K562 (cell line): Measurements from ENCODE around the gene GNPAT. TPM values are rescaled to one million over a fixed set of nuclear protein-coding genes. Genes with fewer than 3 reads are reported as not detected.

Experiments
- ATAC-seq: fragments of 200-7000 bp; cut with Tn5 transposase; 3 replicates; pipeline ENCODE4 v1.9.1; 2020; ENCODE audit warnings: moderate library complexity
- BruUV-seq: library from RNA; stranded (reverse); fragments of 400-500 nt; replicated peaks from 2 replicates; lab custom pipeline; 2021; lab: Mats Ljungman, UMichigan
- CTCF ChIA-PET: fragments of 300-600 bp; formaldehyde crosslinking; extraction: SDS; loops from one replicate; lab custom pipeline; 2021; ENCODE audit warnings: low intra/inter-chr PET ratio; lab: Yijun Ruan, JAX
- POLR2A ChIA-PET: fragments of 300-600, 350-650 bp; sonication (Branson Sonifier 250); formaldehyde crosslinking; extraction: SDS; loops from one replicate; lab custom pipeline; 2021; ENCODE audit warnings: antibody characterized with exemption, inconsistent platforms; lab: Yijun Ruan, JAX
- DNase-seq, 4 experiments: peaks; one replicate each; pipeline versions ENCODE4 v3.0.0 to v3.0.0-alpha.2; 2011 to 2018; ENCODE audit warnings: low spot score in 3 of 4, mixed read lengths in 3 of 4; ENCODE audit errors: extremely low read depth in 1 of 4
- FAIRE-seq: peaks from 2 replicates; lab custom pipeline; 2011; peaks lifted over from hg19 to GRCh38; lab: Jason Lieb, UNC
- H2AFZ ChIP-seq: 2 replicates; pipeline ENCODE4 v1.6.0; 2011; ENCODE audit warnings: low read depth, low read length, control low read depth, inconsistent platforms
- H3K27ac ChIP-seq: fragments of 200-600 bp; 3 replicates; pipeline ENCODE4 v1.8.0; 2011; ENCODE audit warnings: low read depth, mild to moderate bottlenecking, control low read depth, inconsistent platforms, low read length, moderate library complexity, mixed read lengths; ENCODE audit errors: extremely low read depth
- H3K27me3 ChIP-seq, 2 experiments: fragments of 300-600 bp in 1 of 2; 2 replicates in 1 of 2; 3 replicates in 1 of 2; pipeline versions ENCODE4 v1.6.0 to v1.8.0; 2011; ENCODE audit warnings: inconsistent platforms in 2 of 2, low read length in 2 of 2, mild to moderate bottlenecking in 1 of 2, mixed read lengths in 1 of 2, moderate library complexity in 1 of 2; ENCODE audit not compliant: control insufficient read depth in 2 of 2, insufficient read depth in 2 of 2
- H3K36me3 ChIP-seq: fragments of 300-600 bp; 3 replicates; pipeline ENCODE4 v1.8.0; 2011; ENCODE audit warnings: mild to moderate bottlenecking, low read length, inconsistent platforms; ENCODE audit not compliant: control insufficient read depth, insufficient read depth
- H3K4me1 ChIP-seq, 2 experiments: fragments of 200-600 bp in 1 of 2; replicated peaks in 1 of 2; 2 replicates in 1 of 2; 3 replicates in 1 of 2; pipeline versions ENCODE4 v1.5.1 to v1.8.0; 2011; ENCODE audit warnings: inconsistent platforms in 2 of 2, low read length in 2 of 2, mild to moderate bottlenecking in 1 of 2, mixed read lengths in 1 of 2, moderate library complexity in 1 of 2; ENCODE audit not compliant: control insufficient read depth in 2 of 2, insufficient read depth in 2 of 2
- H3K4me2 ChIP-seq: 2 replicates; pipeline ENCODE4 v1.6.1; 2011; ENCODE audit warnings: low read length, control low read depth, inconsistent platforms, mixed read lengths; ENCODE audit not compliant: insufficient read depth
- H3K4me3 ChIP-seq: fragments of 200-600 bp; sonication (generic), shearing (Covaris generic); 2 replicates; pipeline ENCODE4 v1.5.1; 2016; ENCODE audit warnings: control low read depth, inconsistent platforms
- H3K79me2 ChIP-seq: fragments of 200-600 bp; 3 replicates; pipeline ENCODE4 v1.8.0; 2011; ENCODE audit warnings: low read length, inconsistent platforms; ENCODE audit not compliant: control insufficient read depth, insufficient read depth
- H3K9ac ChIP-seq, 2 experiments: 2 replicates each; pipeline versions ENCODE4 v1.6.0 to v1.6.1; 2011; ENCODE audit warnings: low read depth in 2 of 2, low read length in 2 of 2, control low read depth in 1 of 2, inconsistent platforms in 1 of 2, mild to moderate bottlenecking in 1 of 2, mixed read lengths in 1 of 2; ENCODE audit not compliant: insufficient read depth in 1 of 2
- H3K9me1 ChIP-seq: one replicate; pipeline ENCODE4 v1.6.0; 2011; ENCODE audit warnings: inconsistent platforms, mild to moderate bottlenecking, low read length, moderate library complexity; ENCODE audit not compliant: control insufficient read depth, insufficient read depth
- H3K9me3 ChIP-seq: replicated peaks from 2 replicates; pipeline ENCODE4 v1.5.1; 2011; ENCODE audit warnings: low read depth, low read length, inconsistent platforms; ENCODE audit not compliant: control insufficient read depth, insufficient read depth
- H4K20me1 ChIP-seq: replicated peaks from 2 replicates; pipeline ENCODE4 v1.6.1; 2011; ENCODE audit warnings: low read length, inconsistent platforms, mixed read lengths; ENCODE audit not compliant: control insufficient read depth, insufficient read depth
- FOSL1 ChIP-seq: fragments of 200-800 bp; sonication (Bioruptor generic); conservative IDR thresholded peaks from 2 replicates; pipeline ENCODE4 v1.6.1; 2016; ENCODE audit warnings: missing genetic modification characterization, missing compliant biosample characterization
- FOXP1 ChIP-seq: sonication (generic); formaldehyde crosslinking; IDR thresholded peaks from 2 replicates; pipeline ENCODE4 v1.8.0; 2022; ENCODE audit warnings: mild to moderate bottlenecking, missing genetic modification reagents
- L3MBTL2 ChIP-seq: fragments of 450-650 bp; IDR thresholded peaks from 2 replicates; pipeline ENCODE4 v1.6.1; 2016; ENCODE audit warnings: mild to moderate bottlenecking, moderate library complexity
- MAFG ChIP-seq: fragments of 450-650 bp; conservative IDR thresholded peaks from 2 replicates; pipeline ENCODE4 v1.6.1; 2016; ENCODE audit warnings: missing genetic modification characterization, missing compliant biosample characterization
- NFATC3 ChIP-seq: fragments of 450-650 bp; IDR thresholded peaks from 2 replicates; pipeline ENCODE4 v1.6.1; 2017; ENCODE audit warnings: mild to moderate bottlenecking
- NFRKB ChIP-seq: fragments of 450-650 bp; IDR thresholded peaks from 2 replicates; pipeline ENCODE4 v1.6.1; 2016; ENCODE audit warnings: low read depth
- PHB ChIP-seq: fragments of 250-450 bp; sonication (Bioruptor Pico); IDR thresholded peaks from 2 replicates; pipeline ENCODE4 v1.5.0; 2021
- POLR2A ChIP-seq: fragments of 450-650 bp; conservative IDR thresholded peaks from 2 replicates; pipeline ENCODE4 v1.6.1; 2016
- RBM17 ChIP-seq: fragments of 200-400 bp; formaldehyde crosslinking; IDR thresholded peaks from 2 replicates; pipeline ENCODE4 v1.6.1; 2017; ENCODE audit warnings: low read depth, mild to moderate bottlenecking, low read length, borderline replicate concordance
- RUNX1 ChIP-seq: sonication (generic); IDR thresholded peaks from 2 replicates; pipeline ENCODE4 v1.6.1; 2016; ENCODE audit warnings: antibody characterized with exemption, low read depth
- SP2 ChIP-seq: IDR thresholded peaks from 2 replicates; pipeline ENCODE4 v1.6.1; 2011; ENCODE audit warnings: mild to moderate bottlenecking, low read depth, low read length, moderate library complexity; ENCODE audit not compliant: poor library complexity, severe bottlenecking; ENCODE audit errors: extremely low read depth
- TOE1 ChIP-seq, 2 experiments: fragments of 450-650 bp in 1 of 2; sonication (generic) in 1 of 2; formaldehyde crosslinking in 1 of 2; IDR thresholded peaks; 2 replicates each; pipeline versions ENCODE4 v1.7.1 to v1.8.0; 2016 to 2022; ENCODE audit warnings: borderline replicate concordance in 2 of 2, mild to moderate bottlenecking in 2 of 2, antibody characterized with exemption in 1 of 2, inconsistent platforms in 1 of 2, low read depth in 1 of 2, missing genetic modification reagents in 1 of 2, moderate library complexity in 1 of 2
- ZNF121 ChIP-seq: sonication (generic); formaldehyde crosslinking; conservative IDR thresholded peaks from 2 replicates; pipeline ENCODE4 v1.8.0; 2022; ENCODE audit warnings: missing genetic modification reagents
- ZNF3 ChIP-seq: fragments of 250-450 bp; sonication (Bioruptor Pico); IDR thresholded peaks from 2 replicates; pipeline ENCODE4 v1.5.0; 2021; ENCODE audit warnings: mild to moderate bottlenecking, moderate library complexity
- WGBS: fragments of 100-300 bp; shearing (Covaris generic); methylation state at CpG from one replicate; pipeline ENCODE4 v1.1.6; 2016; ENCODE audit warnings: low coverage, mixed read lengths; ENCODE audit not compliant: insufficient coverage; ENCODE audit errors: missing lambda C conversion rate; 5-methylcytosine and 5-hydroxymethylcytosine counted together
- in situ Hi-C: fragments of 300-500 bp; cut with MboI; formaldehyde crosslinking; loops from 4 replicates; pipeline ENCODE4 v1.15.0; 2018; ENCODE audit warnings: inconsistent platforms, mixed read lengths
- intact Hi-C: fragments of 100-400 bp; cut with micrococcal nuclease; formaldehyde crosslinking; loops from 2 replicates; pipeline ENCODE4 v1.14.2; 2022
- polyA plus RNA-seq, 8 experiments: library from polyadenylated mRNA; depleted of rRNA in 4 of 8; stranded (reverse) in 5 of 8; unstranded in 3 of 8; fragments of >200 nt; fragmentation: Nextera tagmentation in 2 of 8; fragmentation: Illumina TruSeq in 1 of 8; extraction: Ambion mirVana in 2 of 8; extraction: Trizol in 1 of 8; gene quantifications; 2 replicates each; pipeline versions ENCODE4 v1.2.1 to v1.2.3, GENCODE V29; 2011 to 2014; ENCODE audit warnings: inconsistent platforms in 1 of 8, missing spikeins in 1 of 8
- total RNA-seq, 7 experiments: library from RNA; depleted of rRNA in 6 of 7; stranded (reverse); fragments of >200 nt in 6 of 7; fragmentation: Illumina TruSeq in 2 of 7; extraction: Trizol in 2 of 7; gene quantifications; 2 replicates each; pipeline versions ENCODE4 v1.2.1 to v1.2.3, GENCODE V29; 2011 to 2021; ENCODE audit warnings: low replicate concordance in 1 of 7

Gene GNPAT
- total and polyA plus RNA-seq, 9 of the 15 experiments (the other 6 are each of a cell fraction or from before 2014, with no cell fraction given) = 32.1 to 68.8 (median 50.7) TPM

DNA sequence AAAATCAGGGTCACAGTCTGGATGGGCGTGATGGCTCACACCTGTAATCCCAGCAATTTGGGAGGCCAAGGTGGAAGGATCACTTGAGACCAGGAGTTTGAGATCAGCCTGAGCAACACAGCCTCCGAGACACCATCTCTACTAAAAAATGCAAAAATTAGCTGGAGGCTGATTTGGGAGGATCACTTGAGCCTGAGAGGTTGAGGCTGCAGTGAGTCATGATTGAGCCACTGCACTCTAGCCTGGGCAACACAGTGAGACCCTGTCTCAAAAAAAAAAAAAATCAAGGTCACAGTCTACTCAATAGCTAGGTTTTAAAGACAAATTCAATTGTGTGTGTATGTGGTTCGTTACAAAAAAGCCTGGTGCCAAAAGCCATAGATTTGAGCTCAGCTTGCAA, 44.7 kb upstream of the GNPAT start:
- POLR2A ChIA-PET = interaction anchor here (0.6 to 1.4 kb wide), 4 partner anchors 8 to 121 kb away, joined by 3 to 4 read pairs (median 3); no protein-coding TSS in a partner anchor
- 46% methylated on average over 3 of the region's 3 CpGs for WGBS
- H3K4me2 ChIP-seq = no peak overlapping the region

DNA sequence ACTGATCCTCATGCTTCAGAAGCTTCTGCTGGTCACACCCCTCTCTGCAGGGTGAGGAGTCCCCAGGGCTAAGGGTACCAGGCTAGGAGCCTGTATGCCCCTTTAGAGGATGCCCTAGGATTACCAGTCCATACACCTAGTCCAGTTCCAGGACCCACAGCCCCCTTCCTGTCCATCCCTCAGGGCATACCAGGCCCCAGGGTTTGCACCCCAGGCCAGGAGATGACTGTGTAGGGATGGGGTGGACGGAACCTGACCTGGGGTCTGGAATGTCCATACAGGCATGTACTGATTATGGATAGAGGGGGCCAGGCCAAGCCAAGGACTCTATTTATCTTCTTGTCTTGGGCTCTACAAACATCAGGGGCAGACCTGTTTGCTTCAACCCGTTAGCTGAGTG, 44.3 kb upstream of the GNPAT start:
- intact Hi-C loops (no loop called here), in situ Hi-C loops (no loop called here)
- Histone ChIP-seq H3K9me3 (no peaks in the 10 kb centered on the region), H3K79me2 (no peaks in the 10 kb centered on the region), H3K9me1 (no peaks in the 10 kb centered on the region), H3K4me2 (no peak overlapping the region), H3K27me3 (peaks cover 0 to 9% of the 10 kb centered on the region in 2 experiments; a peak in 2 of 5 replicates), H3K4me3 (no peak overlapping the region), H2AFZ (no peak overlapping the region), H3K27ac (no peak overlapping the region), H3K9ac (no peak overlapping the region), H3K4me1 (peaks cover 25 to 45% of the 10 kb centered on the region in 2 experiments), H4K20me1 (peaks cover 11% of the 10 kb centered on the region), H3K36me3 (no peaks in the 10 kb centered on the region)
- WGBS = 40% methylated on average over 2 of the region's 2 CpGs
- FAIRE-seq = no peak
- DNase-seq = no peak
- ChIA-PET POLR2A (interaction anchor here (0.5 to 1.4 kb wide), 4 partner anchors 9 to 919 kb away, joined by 3 to 4 read pairs (median 4); no protein-coding TSS in a partner anchor), CTCF (no interaction called here)
- TF ChIP-seq MAFG (tag) = no peak
- TF ChIP-seq L3MBTL2 = no peak
- TF ChIP-seq NFRKB = no peak
- TF ChIP-seq NFATC3 = no peak
- no peak for TF ChIP-seq FOXP1 (CRISPR knock-in tag)
- TF ChIP-seq ZNF3 = no peak
- TF ChIP-seq FOSL1 (tag) = no peak
- BruUV-seq = no TSS peak
- ATAC-seq = no peak

More for the DNA sequence above, 44.7 kb upstream of the GNPAT start:
- BruUV-seq = no TSS peak
- in situ Hi-C loops = no loop called here
- Histone ChIP-seq H3K27me3 (peaks cover 0 to 13% of the 10 kb centered on the region in 2 experiments; a peak in 2 of 5 replicates), H3K36me3 (no peaks in the 10 kb centered on the region), H3K27ac (no peak overlapping the region), H3K4me3 (no peak overlapping the region), H3K9me3 (no peaks in the 10 kb centered on the region), H3K9me1 (no peaks in the 10 kb centered on the region), H4K20me1 (peaks cover 11% of the 10 kb centered on the region), H2AFZ (no peak overlapping the region), H3K9ac (no peak overlapping the region), H3K79me2 (no peaks in the 10 kb centered on the region), H3K4me1 (peaks cover 21 to 41% of the 10 kb centered on the region in 2 experiments)
- CTCF ChIA-PET = no interaction called here
- TF ChIP-seq RBM17 (no peak), POLR2A (no peak), RUNX1 (no peak), TOE1 (IDR thresholded peaks at IDR 0.05; ENCODE audit: borderline replicate concordance) (no peak), TOE1 (CRISPR knock-in tag; IDR thresholded peaks at IDR 0.05; ENCODE audit: borderline replicate concordance, low read depth) (no peak), PHB (CRISPR knock-in tag) (no peak), ZNF121 (peak; percentile 90), SP2 (no peak)
- ATAC-seq (no peak), DNase-seq (no peak), FAIRE-seq (no peak)
- intact Hi-C loops = no loop called here
